Tibial nerve (tissue), 4 donors: ENCODE measurements around the gene MAP2. TPM values are rescaled to one million over a fixed set of nuclear protein-coding genes. Genes with fewer than 3 reads are reported as not detected.

Source experiments
- DNase-seq, 2 donors: peaks; one replicate each; pipeline ENCODE4 v3.0.0-alpha.2; 2019; ENCODE audit warnings: low spot score in 2 of 2
- H3K27ac ChIP-seq, 4 donors: fragments of 200-600 bp; sonication (generic) in 3 of 4; one replicate each; pipeline ENCODE4 v1.5.1; 2017 to 2019; ENCODE audit warnings: mild to moderate bottlenecking in 1 of 4
- H3K27me3 ChIP-seq, 2 donors: fragments of 200-600 bp; sonication (generic) in 1 of 2; one replicate each; pipeline versions ENCODE4 v1.5.1 to v1.6.0; 2017 to 2019
- H3K36me3 ChIP-seq, 3 donors: fragments of 200-600 bp; sonication (generic); one replicate each; pipeline ENCODE4 v1.5.1; 2018 to 2019
- H3K4me1 ChIP-seq, 4 donors: fragments of 200-600 bp; sonication (generic) in 3 of 4; one replicate each; pipeline ENCODE4 v1.5.1; 2017 to 2019
- H3K4me3 ChIP-seq, 4 donors: fragments of 200-600 bp; sonication (generic) in 3 of 4; one replicate each; pipeline ENCODE4 v1.5.1; 2017 to 2019; ENCODE audit warnings: mild to moderate bottlenecking in 1 of 4, moderate library complexity in 1 of 4
- H3K9me3 ChIP-seq, 4 donors: fragments of 200-600 bp; sonication (generic) in 3 of 4; one replicate each; pipeline ENCODE4 v1.5.1; 2017 to 2019
- CTCF ChIP-seq, 5 experiments: fragments of 200-600 bp in 3 of 5; fragments of 450-650 bp in 2 of 5; sonication (generic) in 3 of 5; IDR thresholded peaks; one replicate each; pipeline ENCODE4 v1.5.1; 2016 to 2019; ENCODE audit warnings: antibody characterized with exemption in 5 of 5, mild to moderate bottlenecking in 3 of 5, moderate library complexity in 2 of 5
- EP300 ChIP-seq, 2 donors: sonication (generic); formaldehyde crosslinking; IDR thresholded peaks; one replicate each; pipeline ENCODE4 v1.6.1; 2017; ENCODE audit warnings: antibody characterized with exemption in 2 of 2, mild to moderate bottlenecking in 1 of 2
- POLR2A ChIP-seq, 2 donors: fragments of 450-650 bp; IDR thresholded peaks; one replicate each; pipeline ENCODE4 v1.6.1; 2017; ENCODE audit warnings: antibody characterized with exemption in 2 of 2, mild to moderate bottlenecking in 2 of 2, moderate library complexity in 2 of 2
- WGBS, 2 donors: methylation state at CpG; one replicate each; pipeline ENCODE4 v1.1.5; 2018; 5-methylcytosine and 5-hydroxymethylcytosine counted together
- total RNA-seq, 4 donors: library from RNA; depleted of rRNA; stranded (reverse); fragments of >200 nt; gene quantifications; one replicate each; pipeline ENCODE4 v1.1.0, GENCODE V29; 2016

MAP2 gene
- total RNA-seq, 4 donors from 2014 or later = 14.7 to 31.7 (median 21.3) TPM

- no peak overlapping the region for H3K27ac ChIP-seq
- H3K27me3 ChIP-seq = no peaks in the 10 kb centered on the region
- TF ChIP-seq POLR2A (IDR thresholded peaks at IDR 0.05) = no peak
- 83 to 87% methylated on average over 1 of the region's 1 CpG for WGBS, 2 donors
- no peaks in the 10 kb centered on the region for H3K36me3 ChIP-seq
- H3K4me3 ChIP-seq = no peak overlapping the region
- DNase-seq = no peak
- peaks cover 0 to 25% (median 0%) of the 10 kb centered on the region in 4 donors for H3K4me1 ChIP-seq
- H3K9me3 ChIP-seq = no peaks in the 10 kb centered on the region
Measured at GRCh38 chr2:209581040-209581439, 157.2 kb downstream of the MAP2 start.

GRCh38 chr2:209582281-209582680 is 158.4 kb downstream of the MAP2 start:
- H3K36me3 ChIP-seq = no peaks in the 10 kb centered on the region
- no peak overlapping the region for H3K27ac ChIP-seq
- TF ChIP-seq CTCF (IDR thresholded peaks at IDR 0.05) (no peak), EP300 (IDR thresholded peaks at IDR 0.05) (no peak), POLR2A (IDR thresholded peaks at IDR 0.05) (no peak)
- WGBS, 2 donors = 55 to 56% methylated on average over 3 of the region's 3 CpGs
- no peaks in the 10 kb centered on the region for H3K9me3 ChIP-seq
- DNase-seq = no peak
- H3K27me3 ChIP-seq = no peaks in the 10 kb centered on the region
- H3K4me1 ChIP-seq = peaks cover 0 to 25% (median 0%) of the 10 kb centered on the region in 4 donors
- H3K4me3 ChIP-seq = no peak overlapping the region

GRCh38 chr2:209584472-209584871 is 160.6 kb downstream of the MAP2 start:
- Histone ChIP-seq H3K27ac (no peak overlapping the region), H3K9me3 (no peaks in the 10 kb centered on the region), H3K36me3 (no peaks in the 10 kb centered on the region), H3K4me3 (no peak overlapping the region), H3K4me1 (peaks cover 0 to 6% (median 0%) of the 10 kb centered on the region in 4 donors), H3K27me3 (no peaks in the 10 kb centered on the region)
- DNase-seq = no peak
- no peak for TF ChIP-seq POLR2A (IDR thresholded peaks at IDR 0.05)
- no peak for TF ChIP-seq CTCF (IDR thresholded peaks at IDR 0.05)
- TF ChIP-seq EP300 (IDR thresholded peaks at IDR 0.05) = no peak

GRCh38 chr2:209584915-209585314 is 161.1 kb downstream of the MAP2 start:
- no peak overlapping the region for H3K4me3 ChIP-seq
- H3K27me3 ChIP-seq = no peaks in the 10 kb centered on the region
- TF ChIP-seq EP300 (IDR thresholded peaks at IDR 0.05) (no peak), POLR2A (IDR thresholded peaks at IDR 0.05) (no peak), CTCF (IDR thresholded peaks at IDR 0.05) (no peak)
- H3K36me3 ChIP-seq = no peaks in the 10 kb centered on the region
- peaks cover 0 to 1% (median 0%) of the 10 kb centered on the region in 4 donors for H3K4me1 ChIP-seq
- no peaks in the 10 kb centered on the region for H3K9me3 ChIP-seq
- DNase-seq = no peak
- no peak overlapping the region for H3K27ac ChIP-seq
- WGBS, 2 donors = 66 to 75% methylated on average over 5 of the region's 5 CpGs

- TF ChIP-seq EP300 (IDR thresholded peaks at IDR 0.05) (no peak), CTCF (IDR thresholded peaks at IDR 0.05) (no peak), POLR2A (IDR thresholded peaks at IDR 0.05) (no peak)
- H3K4me1 ChIP-seq = no peaks in the 10 kb centered on the region
- no peaks in the 10 kb centered on the region for H3K27me3 ChIP-seq
- 63 to 72% methylated on average over 2 of the region's 2 CpGs for WGBS, 2 donors
- no peak overlapping the region for H3K4me3 ChIP-seq
- no peaks in the 10 kb centered on the region for H3K36me3 ChIP-seq
- DNase-seq = no peak
- H3K27ac ChIP-seq = no peak overlapping the region
- no peaks in the 10 kb centered on the region for H3K9me3 ChIP-seq
Measured at GRCh38 chr2:209591021-209591420, 167.2 kb downstream of the MAP2 start.

- Histone ChIP-seq H3K4me1 (no peaks in the 10 kb centered on the region), H3K27me3 (no peaks in the 10 kb centered on the region), H3K27ac (no peak overlapping the region), H3K9me3 (no peaks in the 10 kb centered on the region), H3K4me3 (no peak overlapping the region), H3K36me3 (no peaks in the 10 kb centered on the region)
- WGBS, 2 donors = 34 to 44% methylated on average over 3 of the region's 3 CpGs
- no peak for TF ChIP-seq EP300 (IDR thresholded peaks at IDR 0.05)
- TF ChIP-seq CTCF (IDR thresholded peaks at IDR 0.05) = no peak
- no peak for TF ChIP-seq POLR2A (IDR thresholded peaks at IDR 0.05)
- no peak for DNase-seq
Measured at GRCh38 chr2:209592106-209592505, 168.3 kb downstream of the MAP2 start.
